Caco-2 (cell line): Measurements from ENCODE around the gene CDH12. TPM values are rescaled to one million over a fixed set of nuclear protein-coding genes. Genes with fewer than 3 reads are reported as not detected.
"Not testable (repeated sequence)": the region's sequence is repeated elsewhere in the genome, so short reads cannot be mapped to it uniquely, and the experiment has no call there.

Experiments used
- BruUV-seq: library from RNA; stranded (reverse); fragments of 400-500 nt; replicated peaks from 2 replicates; lab custom pipeline; 2021; lab: Mats Ljungman, UMichigan
- CTCF ChIA-PET: fragments of 300-600 bp; sonication (Branson Sonifier 250); formaldehyde crosslinking; loops from one replicate; lab custom pipeline; 2022; ENCODE audit warnings: antibody characterized with exemption; lab: Charles Lee
- POLR2A ChIA-PET: fragments of 300-600 bp; sonication (Branson Sonifier 250); formaldehyde crosslinking; loops from one replicate; lab custom pipeline; 2022; ENCODE audit warnings: antibody characterized with exemption; lab: Charles Lee
- DNase-seq, 2 experiments: peaks; one replicate each; pipeline versions ENCODE4 v3.0.0 to v3.0.0-alpha.2; 2020 to 2022
- H3K27me3 ChIP-seq: replicated peaks from 2 replicates; pipeline ENCODE4 v1.6.0; 2011; ENCODE audit warnings: low read length; ENCODE audit not compliant: control insufficient read depth, insufficient read depth
- H3K36me3 ChIP-seq: 2 replicates; pipeline ENCODE4 v1.5.1; 2011; ENCODE audit warnings: low read length; ENCODE audit not compliant: control insufficient read depth, insufficient read depth
- H3K4me1 ChIP-seq: fragments of 250-450 bp; sonication (Bioruptor Pico); 2 replicates; pipeline ENCODE4 v1.5.1; 2020; ENCODE audit warnings: mild to moderate bottlenecking
- H3K4me3 ChIP-seq: 2 replicates; pipeline ENCODE4 v1.5.1; 2011; ENCODE audit warnings: low read depth, mild to moderate bottlenecking, control low read depth, low read length
- H3K9me3 ChIP-seq: fragments of 250-450 bp; sonication (Bioruptor Pico); 2 replicates; pipeline ENCODE4 v1.5.1; 2020; ENCODE audit warnings: mild to moderate bottlenecking, moderate library complexity
- H3K27ac Mint-ChIP-seq: one replicate; pipeline ENCODE4 v1.8.0; 2022; ENCODE audit warnings: mixed read lengths; ENCODE audit not compliant: unreplicated experiment
- H3K27me3 Mint-ChIP-seq: one replicate; pipeline ENCODE4 v1.8.0; 2022; ENCODE audit warnings: mixed read lengths; ENCODE audit not compliant: insufficient read depth, unreplicated experiment
- H3K36me3 Mint-ChIP-seq: one replicate; pipeline ENCODE4 v1.8.0; 2022; ENCODE audit warnings: mild to moderate bottlenecking, mixed read lengths; ENCODE audit not compliant: insufficient read depth, unreplicated experiment
- H3K4me1 Mint-ChIP-seq: one replicate; pipeline ENCODE4 v1.8.0; 2022; ENCODE audit warnings: low read depth, mixed read lengths; ENCODE audit not compliant: unreplicated experiment
- H3K4me3 Mint-ChIP-seq: one replicate; pipeline ENCODE4 v1.8.0; 2022; ENCODE audit warnings: mild to moderate bottlenecking, moderate library complexity, mixed read lengths; ENCODE audit not compliant: unreplicated experiment
- H3K9me3 Mint-ChIP-seq: one replicate; pipeline ENCODE4 v1.8.0; 2022; ENCODE audit warnings: mixed read lengths; ENCODE audit not compliant: unreplicated experiment
- intact Hi-C: fragments of 100-400 bp; cut with micrococcal nuclease; formaldehyde crosslinking; loops from one replicate; pipeline ENCODE4 v1.10.0; 2022; ENCODE audit not compliant: unreplicated experiment
- total RNA-seq: library from RNA; stranded (reverse); gene quantifications from 2 replicates; pipeline ENCODE4 v1.2.3, GENCODE V29; 2022
- TF ChIP-seq, protein P1 (sequence below), 2 experiments: fragments of 200-600 bp in 1 of 2; IDR thresholded peaks; 1 replicate in 1 of 2; 2 replicates in 1 of 2; pipeline versions ENCODE4 v1.5.1 to v1.8.0; 2011 to 2022; ENCODE audit warnings: antibody characterized with exemption in 1 of 2, control low read depth in 1 of 2, inconsistent platforms in 1 of 2, low read depth in 1 of 2, low read length in 1 of 2, mild to moderate bottlenecking in 1 of 2, moderate library complexity in 1 of 2; ENCODE audit not compliant: insufficient read depth in 1 of 2, severe bottlenecking in 1 of 2, unreplicated experiment in 1 of 2

The CDH12 gene
- total RNA-seq, 1 experiment from 2014 or later, result not detected

- no peaks in the 10 kb centered on the region for H3K36me3 ChIP-seq
- H3K27me3 ChIP-seq, result no peaks in the 10 kb centered on the region
- no peaks in the 10 kb centered on the region for H3K4me1 ChIP-seq
- ChIA-PET CTCF (no interaction called here), POLR2A (no interaction called here)
- H3K9me3 Mint-ChIP-seq, result no peaks in the 10 kb centered on the region
- no TSS peak for BruUV-seq
- H3K4me3 ChIP-seq, result no peak overlapping the region
- intact Hi-C loops, result no loop called here
- H3K9me3 ChIP-seq, result no peaks in the 10 kb centered on the region
- TF ChIP-seq, protein P1, sequence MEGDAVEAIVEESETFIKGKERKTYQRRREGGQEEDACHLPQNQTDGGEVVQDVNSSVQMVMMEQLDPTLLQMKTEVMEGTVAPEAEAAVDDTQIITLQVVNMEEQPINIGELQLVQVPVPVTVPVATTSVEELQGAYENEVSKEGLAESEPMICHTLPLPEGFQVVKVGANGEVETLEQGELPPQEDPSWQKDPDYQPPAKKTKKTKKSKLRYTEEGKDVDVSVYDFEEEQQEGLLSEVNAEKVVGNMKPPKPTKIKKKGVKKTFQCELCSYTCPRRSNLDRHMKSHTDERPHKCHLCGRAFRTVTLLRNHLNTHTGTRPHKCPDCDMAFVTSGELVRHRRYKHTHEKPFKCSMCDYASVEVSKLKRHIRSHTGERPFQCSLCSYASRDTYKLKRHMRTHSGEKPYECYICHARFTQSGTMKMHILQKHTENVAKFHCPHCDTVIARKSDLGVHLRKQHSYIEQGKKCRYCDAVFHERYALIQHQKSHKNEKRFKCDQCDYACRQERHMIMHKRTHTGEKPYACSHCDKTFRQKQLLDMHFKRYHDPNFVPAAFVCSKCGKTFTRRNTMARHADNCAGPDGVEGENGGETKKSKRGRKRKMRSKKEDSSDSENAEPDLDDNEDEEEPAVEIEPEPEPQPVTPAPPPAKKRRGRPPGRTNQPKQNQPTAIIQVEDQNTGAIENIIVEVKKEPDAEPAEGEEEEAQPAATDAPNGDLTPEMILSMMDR (IDR thresholded peaks at IDR 0.05; ENCODE audit: insufficient read depth in 1 of 2, low read depth in 1 of 2, low read length in 1 of 2, severe bottlenecking in 1 of 2, unreplicated experiment in 1 of 2), result no peak
- no peaks in the 10 kb centered on the region for H3K36me3 Mint-ChIP-seq
- no peak for DNase-seq
- no peak overlapping the region for H3K27ac Mint-ChIP-seq
- no peak overlapping the region for H3K4me3 Mint-ChIP-seq
- H3K4me1 Mint-ChIP-seq, result no peaks in the 10 kb centered on the region
- no peaks in the 10 kb centered on the region for H3K27me3 Mint-ChIP-seq
Measured at GRCh38 chr5:22023784-22024183, 829.4 kb downstream of the CDH12 start.

DNA sequence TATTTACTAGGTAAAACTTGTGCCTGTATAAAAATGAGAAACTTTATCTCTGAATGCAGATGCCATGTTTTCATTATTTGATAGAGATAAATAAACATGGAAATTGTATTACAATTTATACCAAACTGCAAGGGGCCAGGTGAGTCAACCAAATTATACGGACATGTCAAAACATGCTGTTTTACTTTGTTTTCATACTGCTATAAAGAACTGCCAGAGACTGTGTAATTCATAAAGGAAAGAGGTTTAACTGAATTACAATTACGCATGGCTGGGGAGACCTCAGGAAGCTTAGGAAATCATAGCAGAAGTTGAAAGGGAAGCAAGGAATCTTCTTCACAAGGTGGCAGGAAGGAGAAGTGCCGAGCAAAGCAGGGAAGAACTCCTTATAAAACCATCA lies 840.3 kb downstream of the CDH12 start:
- not testable (repeated sequence) for H3K36me3 ChIP-seq

GRCh38 chr5:22010808-22011207 lies 842.3 kb downstream of the CDH12 start:
- H3K4me1 Mint-ChIP-seq, POLR2A ChIA-PET, H3K27ac Mint-ChIP-seq, CTCF ChIA-PET, H3K4me3 ChIP-seq, intact Hi-C loops, H3K27me3 Mint-ChIP-seq, BruUV-seq, H3K9me3 ChIP-seq, DNase-seq, H3K36me3 Mint-ChIP-seq, H3K27me3 ChIP-seq, H3K4me3 Mint-ChIP-seq, H3K4me1 ChIP-seq, H3K36me3 ChIP-seq, H3K9me3 Mint-ChIP-seq: not testable (repeated sequence)

More for the DNA sequence above, 840.3 kb downstream of the CDH12 start:
- POLR2A ChIA-PET, H3K36me3 Mint-ChIP-seq, H3K27me3 ChIP-seq, DNase-seq, H3K9me3 ChIP-seq, H3K4me3 ChIP-seq, H3K27me3 Mint-ChIP-seq, H3K4me1 Mint-ChIP-seq, H3K9me3 Mint-ChIP-seq, intact Hi-C loops, CTCF ChIA-PET, H3K27ac Mint-ChIP-seq, H3K4me3 Mint-ChIP-seq, H3K4me1 ChIP-seq, BruUV-seq: not testable (repeated sequence)

GRCh38 chr5:22001097-22001496 lies 852.0 kb downstream of the CDH12 start:
- H3K27me3 ChIP-seq, H3K4me3 Mint-ChIP-seq, H3K36me3 Mint-ChIP-seq, DNase-seq, H3K4me1 ChIP-seq, CTCF ChIA-PET, H3K9me3 Mint-ChIP-seq, H3K27me3 Mint-ChIP-seq, BruUV-seq, H3K4me1 Mint-ChIP-seq, H3K4me3 ChIP-seq, H3K36me3 ChIP-seq, H3K9me3 ChIP-seq, intact Hi-C loops, H3K27ac Mint-ChIP-seq, POLR2A ChIA-PET: not testable (repeated sequence)

- H3K4me3 ChIP-seq, H3K9me3 Mint-ChIP-seq, H3K4me1 ChIP-seq, BruUV-seq, H3K9me3 ChIP-seq, H3K27ac Mint-ChIP-seq, CTCF ChIA-PET, DNase-seq, H3K4me1 Mint-ChIP-seq, H3K4me3 Mint-ChIP-seq, H3K27me3 ChIP-seq, H3K27me3 Mint-ChIP-seq, POLR2A ChIA-PET, H3K36me3 ChIP-seq, H3K36me3 Mint-ChIP-seq, intact Hi-C loops: not testable (repeated sequence)
Measured at GRCh38 chr5:21985799-21986198, 867.3 kb downstream of the CDH12 start.

GRCh38 chr5:21951571-21951970 lies 901.6 kb downstream of the CDH12 start:
- H3K4me1 Mint-ChIP-seq, H3K4me3 ChIP-seq, H3K27me3 ChIP-seq, H3K27me3 Mint-ChIP-seq, H3K36me3 Mint-ChIP-seq, DNase-seq, H3K27ac Mint-ChIP-seq, BruUV-seq, H3K4me3 Mint-ChIP-seq, CTCF ChIA-PET, H3K36me3 ChIP-seq, H3K4me1 ChIP-seq, intact Hi-C loops, POLR2A ChIA-PET, H3K9me3 Mint-ChIP-seq, H3K9me3 ChIP-seq: not testable (repeated sequence)
